Vagina (tissue), 2 donors: Measurements from ENCODE around the gene MRC2. TPM values are rescaled to one million over a fixed set of nuclear protein-coding genes. Genes with fewer than 3 reads are reported as not detected.

ENCODE experiments used
- DNase-seq, 2 donors: peaks; one replicate each; pipeline ENCODE4 v3.0.0-alpha.2; 2017; ENCODE audit errors: extremely low spot score in 2 of 2
- H3K27ac ChIP-seq: fragments of 200-600 bp; sonication (generic); one replicate; pipeline ENCODE4 v1.5.1; 2019
- H3K27me3 ChIP-seq: fragments of 200-600 bp; sonication (generic); one replicate; pipeline ENCODE4 v1.5.1; 2019
- H3K36me3 ChIP-seq, 2 donors: fragments of 200-600 bp; sonication (generic); one replicate each; pipeline ENCODE4 v1.5.1; 2017 to 2019
- H3K4me1 ChIP-seq: fragments of 200-600 bp; sonication (generic); one replicate; pipeline ENCODE4 v1.5.1; 2019
- H3K4me3 ChIP-seq, 2 donors: fragments of 200-600 bp; sonication (generic); 1 replicate in 1 of 2; 2 replicates in 1 of 2; pipeline ENCODE4 v1.5.1; 2016 to 2019
- H3K9me3 ChIP-seq: fragments of 200-600 bp; sonication (generic); one replicate; pipeline ENCODE4 v1.5.1; 2019
- CTCF ChIP-seq, 3 experiments: fragments of 450-650 bp in 2 of 3; fragments of 200-600 bp in 1 of 3; sonication (generic) in 1 of 3; IDR thresholded peaks; one replicate each; pipeline ENCODE4 v1.5.1; 2017 to 2019; ENCODE audit warnings: antibody characterized with exemption in 3 of 3, mild to moderate bottlenecking in 2 of 3, moderate library complexity in 2 of 3
- POLR2A ChIP-seq, 2 donors: fragments of 450-650 bp; IDR thresholded peaks; one replicate each; pipeline ENCODE4 v1.6.1; 2017; ENCODE audit warnings: antibody characterized with exemption in 2 of 2, mild to moderate bottlenecking in 2 of 2, moderate library complexity in 2 of 2
- POLR2AphosphoS5 ChIP-seq, 2 donors: sonication (generic); formaldehyde crosslinking; IDR thresholded peaks; one replicate each; pipeline ENCODE4 v1.9.0; 2017; ENCODE audit warnings: antibody characterized with exemption in 2 of 2, mild to moderate bottlenecking in 2 of 2, low read depth in 1 of 2; ENCODE audit not compliant: insufficient read depth in 1 of 2
- intact Hi-C: fragments of 100-400 bp; cut with DNase I; formaldehyde crosslinking; loops from one replicate; pipeline ENCODE4 v1.15.1; 2023
- total RNA-seq: library from RNA; depleted of rRNA; stranded (reverse); fragments of >200 nt; gene quantifications from one replicate; pipeline ENCODE4 v1.2.3, GENCODE V29; 2016

Gene MRC2
- total RNA-seq, 1 donor from 2014 or later, result 89.4 TPM

GRCh38 chr17:62596662-62597061 is 30.8 kb upstream of the MRC2 start:
- TF ChIP-seq CTCF (IDR thresholded peaks at IDR 0.05), result no peak
- Histone ChIP-seq H3K4me1 (peaks cover 7% of the 10 kb centered on the region), H3K36me3 (peaks cover 0 to 25% of the 10 kb centered on the region in 2 donors), H3K27me3 (no peaks in the 10 kb centered on the region), H3K9me3 (no peaks in the 10 kb centered on the region), H3K4me3 (no peak overlapping the region), H3K27ac (no peak overlapping the region)
- intact Hi-C loops, result no loop called here
- DNase-seq, result no peak

GRCh38 chr17:62597150-62597549 is 30.3 kb upstream of the MRC2 start:
- peaks cover 0 to 25% of the 10 kb centered on the region in 2 donors for H3K36me3 ChIP-seq
- intact Hi-C loops, result no loop called here

GRCh38 chr17:62597920-62598319 is 29.6 kb upstream of the MRC2 start:
- Histone ChIP-seq H3K9me3 (no peaks in the 10 kb centered on the region), H3K4me1 (peaks cover 7% of the 10 kb centered on the region), H3K36me3 (peaks cover 0 to 30% of the 10 kb centered on the region in 2 donors), H3K27ac (peak overlapping the region; percentile 59), H3K4me3 (no peak overlapping the region), H3K27me3 (no peaks in the 10 kb centered on the region)
- no peak for DNase-seq
- intact Hi-C loops, result no loop called here
- TF ChIP-seq CTCF (IDR thresholded peaks at IDR 0.05) (no peak), POLR2A (IDR thresholded peaks at IDR 0.05) (no peak)

More at GRCh38 chr17:62597150-62597549, 30.3 kb upstream of the MRC2 start:
- no peak for DNase-seq
- Histone ChIP-seq H3K4me3 (no peak overlapping the region), H3K9me3 (no peaks in the 10 kb centered on the region), H3K4me1 (peaks cover 7% of the 10 kb centered on the region), H3K27me3 (no peaks in the 10 kb centered on the region), H3K27ac (peak overlapping the region; percentile 59)
- no peak for TF ChIP-seq CTCF (IDR thresholded peaks at IDR 0.05)
- no peak for TF ChIP-seq POLR2AphosphoS5 (IDR thresholded peaks at IDR 0.05; ENCODE audit: insufficient read depth in 1 of 2, low read depth in 1 of 2)
- no peak for TF ChIP-seq POLR2A (IDR thresholded peaks at IDR 0.05)

- intact Hi-C loops, result no loop called here
- H3K36me3 ChIP-seq, result peaks cover 0 to 35% of the 10 kb centered on the region in 2 donors
Observed at GRCh38 chr17:62599964-62600657, 27.4 kb upstream of the MRC2 start.

More at GRCh38 chr17:62599964-62600657, 27.4 kb upstream of the MRC2 start:
- TF ChIP-seq POLR2A (IDR thresholded peaks at IDR 0.05) (no peak), CTCF (IDR thresholded peaks at IDR 0.05) (no peak), POLR2AphosphoS5 (IDR thresholded peaks at IDR 0.05; ENCODE audit: insufficient read depth in 1 of 2, low read depth in 1 of 2) (no peak)
- Histone ChIP-seq H3K27ac (no peak overlapping the region), H3K4me3 (no peak overlapping the region), H3K9me3 (no peaks in the 10 kb centered on the region), H3K4me1 (peaks cover 7% of the 10 kb centered on the region), H3K27me3 (no peaks in the 10 kb centered on the region)
- DNase-seq, result no peak
